CD14-positive monocyte (primary cell): ENCODE data around the gene MFGE8. TPM values are rescaled to one million over a fixed set of nuclear protein-coding genes. Genes with fewer than 3 reads are reported as not detected.
"Not testable (repeated sequence)": the region's sequence is repeated elsewhere in the genome, so short reads cannot be mapped to it uniquely, and the experiment has no call there.

Source experiments
- DNase-seq, 3 donors: peaks; one replicate each; pipeline ENCODE4 v3.0.0-alpha.2; 2011 to 2022
- H2AFZ ChIP-seq: 2 replicates; pipeline ENCODE4 v1.6.0; 2012; ENCODE audit warnings: mild to moderate bottlenecking, low read depth, low read length, inconsistent platforms; ENCODE audit not compliant: insufficient read depth, poor library complexity, severe bottlenecking
- H3K27ac ChIP-seq, 2 donors: 1 replicate in 1 of 2; 2 replicates in 1 of 2; pipeline ENCODE4 v1.5.1; 2012 to 2013; ENCODE audit warnings: low read length in 2 of 2, control low read depth in 1 of 2, inconsistent platforms in 1 of 2, low read depth in 1 of 2, mild to moderate bottlenecking in 1 of 2
- H3K27me3 ChIP-seq, 2 donors: one replicate each; pipeline versions ENCODE4 v1.6.0 to v1.6.1; 2011 to 2013; ENCODE audit warnings: low read length in 2 of 2; ENCODE audit not compliant: control insufficient read depth in 2 of 2, insufficient read depth in 2 of 2
- H3K36me3 ChIP-seq, 2 donors: replicated peaks in 1 of 2; 1 replicate in 1 of 2; 2 replicates in 1 of 2; pipeline versions ENCODE4 v1.5.1 to v1.6.1; 2012 to 2013; ENCODE audit warnings: low read length in 2 of 2, control low read depth in 1 of 2, inconsistent platforms in 1 of 2, mild to moderate bottlenecking in 1 of 2; ENCODE audit not compliant: insufficient read depth in 2 of 2, control insufficient read depth in 1 of 2
- H3K4me1 ChIP-seq, 2 donors: 1 replicate in 1 of 2; 2 replicates in 1 of 2; pipeline versions ENCODE4 v1.5.1 to v1.6.1; 2012 to 2013; ENCODE audit warnings: low read length in 2 of 2, control low read depth in 1 of 2, inconsistent platforms in 1 of 2, mild to moderate bottlenecking in 1 of 2, moderate library complexity in 1 of 2; ENCODE audit not compliant: insufficient read depth in 2 of 2, control insufficient read depth in 1 of 2
- H3K4me2 ChIP-seq: replicated peaks from 2 replicates; pipeline ENCODE3; 2012; ENCODE audit warnings: low read length, moderate library complexity, mild to moderate bottlenecking; ENCODE audit not compliant: poor library complexity, severe bottlenecking; ENCODE audit errors: extremely low read depth
- H3K4me3 ChIP-seq, 3 experiments: fragments of 200-600 bp in 1 of 3; sonication (generic) in 1 of 3; replicated peaks in 1 of 3; 1 replicate in 2 of 3; 2 replicates in 1 of 3; pipeline ENCODE4 v1.5.1; 2011 to 2013; ENCODE audit warnings: low read length in 3 of 3, mild to moderate bottlenecking in 3 of 3, control low read depth in 2 of 3, low read depth in 2 of 3, inconsistent platforms in 1 of 3, moderate library complexity in 1 of 3
- H3K79me2 ChIP-seq: 2 replicates; pipeline ENCODE4 v1.6.0; 2012; ENCODE audit warnings: mild to moderate bottlenecking, control low read depth, inconsistent platforms, low read length, moderate library complexity; ENCODE audit not compliant: insufficient read depth
- H3K9ac ChIP-seq: 2 replicates; pipeline ENCODE4 v1.6.0; 2017; ENCODE audit warnings: low read length, mild to moderate bottlenecking; ENCODE audit not compliant: insufficient read depth, poor library complexity, severe bottlenecking
- H3K9me3 ChIP-seq, 2 donors: replicated peaks in 1 of 2; 1 replicate in 1 of 2; 2 replicates in 1 of 2; pipeline versions ENCODE4 v1.5.1 to v1.6.1; 2012 to 2013; ENCODE audit warnings: low read length in 2 of 2, control low read depth in 1 of 2; ENCODE audit not compliant: control insufficient read depth in 1 of 2, insufficient read depth in 1 of 2
- H4K20me1 ChIP-seq: 2 replicates; pipeline ENCODE4 v1.6.0; 2012; ENCODE audit warnings: mild to moderate bottlenecking, low read length, control low read depth, moderate library complexity; ENCODE audit not compliant: insufficient read depth
- H3K27ac Mint-ChIP-seq, 7 donors: one replicate each; pipeline ENCODE4 v1.8.0; 2020; ENCODE audit warnings: mild to moderate bottlenecking in 7 of 7, mixed read lengths in 7 of 7, moderate library complexity in 6 of 7, inconsistent platforms in 2 of 7
- H3K27me3 Mint-ChIP-seq, 3 donors: one replicate each; pipeline ENCODE4 v1.8.0; 2021 to 2022; ENCODE audit warnings: low read depth in 3 of 3, mild to moderate bottlenecking in 3 of 3, mixed read lengths in 3 of 3, moderate library complexity in 3 of 3, inconsistent platforms in 1 of 3
- H3K36me3 Mint-ChIP-seq, 2 donors: one replicate each; pipeline ENCODE4 v1.8.0; 2020; ENCODE audit warnings: mixed read lengths in 2 of 2, inconsistent platforms in 1 of 2, mild to moderate bottlenecking in 1 of 2
- H3K4me1 Mint-ChIP-seq: one replicate; pipeline ENCODE4 v1.8.0; 2020; ENCODE audit warnings: mild to moderate bottlenecking, mixed read lengths
- H3K4me3 Mint-ChIP-seq, 2 donors: one replicate each; pipeline ENCODE4 v1.8.0; 2020; ENCODE audit warnings: mild to moderate bottlenecking in 2 of 2, mixed read lengths in 2 of 2, moderate library complexity in 1 of 2
- H3K9me3 Mint-ChIP-seq, 7 donors: one replicate each; pipeline ENCODE4 v1.8.0; 2020 to 2022; ENCODE audit warnings: mixed read lengths in 7 of 7, mild to moderate bottlenecking in 6 of 7, moderate library complexity in 6 of 7, inconsistent platforms in 2 of 7
- WGBS: methylation state at CpG from one replicate; pipeline ENCODE4 v1.1.5; 2013; ENCODE audit warnings: missing lambda C conversion rate; ENCODE audit not compliant: insufficient coverage; 5-methylcytosine and 5-hydroxymethylcytosine counted together
- intact Hi-C, 2 donors: fragments of 100-400 bp; cut with micrococcal nuclease; formaldehyde crosslinking; loops; one replicate each; pipeline versions ENCODE4 v1.15.0 to v1.15.1; 2023
- polyA plus RNA-seq, 3 donors: library from polyadenylated mRNA; depleted of rRNA in 1 of 3; unstranded in 2 of 3; stranded (reverse) in 1 of 3; fragments of 300-500 nt in 2 of 3; fragments of >200 nt in 1 of 3; fragmentation: Illumina TruSeq in 2 of 3; gene quantifications; 1 replicate in 2 of 3; 2 replicates in 1 of 3; pipeline ENCODE4 v1.2.3, GENCODE V29; 2012 to 2021
- TF ChIP-seq, protein P1 (sequence below): fragments of 200-600 bp; IDR thresholded peaks from one replicate; pipeline ENCODE4 v1.8.0; 2022; ENCODE audit warnings: antibody characterized with exemption, mild to moderate bottlenecking

Gene MFGE8
- polyA plus RNA-seq, 3 donors: 2.7 TPM; not detected in 2

DNA sequence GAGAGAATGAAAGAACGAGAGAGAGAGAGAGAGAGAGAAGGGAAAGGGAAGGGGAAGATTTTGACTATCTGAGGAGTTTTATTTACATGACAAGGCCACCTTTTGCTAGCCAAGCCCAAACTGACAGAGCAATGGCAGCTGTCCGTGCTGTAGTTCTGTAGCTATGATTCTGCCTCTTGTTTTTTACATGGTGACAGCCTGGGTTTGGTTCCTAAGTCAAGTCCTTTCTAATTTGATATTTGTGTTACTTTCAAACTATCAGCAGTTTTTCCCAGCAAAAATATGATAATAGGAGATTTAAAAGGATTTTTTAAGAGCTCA, 26.3 kb upstream of the MFGE8 start:
- Mint-ChIP-seq H3K4me3 (no peak overlapping the region), H3K36me3 (no peaks in the 10 kb centered on the region), H3K27ac (no peak overlapping the region), H3K27me3 (peaks cover 2 to 11% (median 7%) of the 10 kb centered on the region in 3 donors), H3K9me3 (peaks cover 0 to 9% (median 2%) of the 10 kb centered on the region in 7 donors), H3K4me1 (no peaks in the 10 kb centered on the region)
- Histone ChIP-seq H2AFZ (no peak overlapping the region), H3K4me1 (no peaks in the 10 kb centered on the region), H3K36me3 (no peaks in the 10 kb centered on the region), H3K9ac (no peak overlapping the region), H3K79me2 (no peaks in the 10 kb centered on the region), H3K27ac (no peak overlapping the region), H3K9me3 (peaks cover 0 to 2% of the 10 kb centered on the region in 2 donors), H3K27me3 (no peaks in the 10 kb centered on the region), H3K4me2 (no peak overlapping the region), H4K20me1 (no peaks in the 10 kb centered on the region), H3K4me3 (no peak overlapping the region)
- TF ChIP-seq, protein P1, sequence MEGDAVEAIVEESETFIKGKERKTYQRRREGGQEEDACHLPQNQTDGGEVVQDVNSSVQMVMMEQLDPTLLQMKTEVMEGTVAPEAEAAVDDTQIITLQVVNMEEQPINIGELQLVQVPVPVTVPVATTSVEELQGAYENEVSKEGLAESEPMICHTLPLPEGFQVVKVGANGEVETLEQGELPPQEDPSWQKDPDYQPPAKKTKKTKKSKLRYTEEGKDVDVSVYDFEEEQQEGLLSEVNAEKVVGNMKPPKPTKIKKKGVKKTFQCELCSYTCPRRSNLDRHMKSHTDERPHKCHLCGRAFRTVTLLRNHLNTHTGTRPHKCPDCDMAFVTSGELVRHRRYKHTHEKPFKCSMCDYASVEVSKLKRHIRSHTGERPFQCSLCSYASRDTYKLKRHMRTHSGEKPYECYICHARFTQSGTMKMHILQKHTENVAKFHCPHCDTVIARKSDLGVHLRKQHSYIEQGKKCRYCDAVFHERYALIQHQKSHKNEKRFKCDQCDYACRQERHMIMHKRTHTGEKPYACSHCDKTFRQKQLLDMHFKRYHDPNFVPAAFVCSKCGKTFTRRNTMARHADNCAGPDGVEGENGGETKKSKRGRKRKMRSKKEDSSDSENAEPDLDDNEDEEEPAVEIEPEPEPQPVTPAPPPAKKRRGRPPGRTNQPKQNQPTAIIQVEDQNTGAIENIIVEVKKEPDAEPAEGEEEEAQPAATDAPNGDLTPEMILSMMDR: no peak
- DNase-seq: no peak
- intact Hi-C loops: no loop called here
- WGBS: 100% methylated on average over 1 of the region's 2 CpGs

DNA sequence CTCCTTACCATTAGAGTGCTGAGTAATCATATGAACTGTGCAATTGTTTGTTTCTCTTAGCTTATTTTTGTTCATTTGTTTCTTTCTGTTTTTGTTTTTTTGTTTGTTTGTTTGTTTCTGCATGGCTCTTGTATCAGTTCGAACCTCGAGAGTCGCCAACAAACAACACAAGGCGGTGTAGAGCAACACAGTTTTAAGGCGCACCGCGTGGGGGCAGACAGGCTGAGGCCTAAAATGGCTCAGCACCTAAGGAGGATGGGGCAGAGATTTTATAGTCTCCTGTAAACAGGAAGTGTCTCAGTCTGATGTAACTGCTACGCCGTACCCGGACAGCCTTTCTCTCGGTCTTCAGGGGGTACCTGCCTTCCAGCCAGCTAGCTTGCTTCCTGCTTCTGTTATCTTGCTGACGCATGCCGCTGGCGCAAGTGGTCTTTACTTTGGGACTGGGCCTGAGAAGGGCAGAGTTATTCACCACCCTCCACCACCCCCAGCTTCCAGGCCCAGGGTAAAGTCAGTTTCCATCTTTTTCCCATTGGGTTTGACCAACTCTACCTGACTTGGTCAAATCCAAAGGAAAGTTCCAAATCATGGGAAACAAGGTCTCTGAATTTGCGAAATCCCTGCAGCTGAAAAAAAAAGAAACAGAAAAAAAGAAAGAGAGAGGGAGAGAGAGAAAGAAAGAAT, 25.8 kb upstream of the MFGE8 start:
- WGBS: 95% methylated on average over 10 of the region's 15 CpGs

DNA sequence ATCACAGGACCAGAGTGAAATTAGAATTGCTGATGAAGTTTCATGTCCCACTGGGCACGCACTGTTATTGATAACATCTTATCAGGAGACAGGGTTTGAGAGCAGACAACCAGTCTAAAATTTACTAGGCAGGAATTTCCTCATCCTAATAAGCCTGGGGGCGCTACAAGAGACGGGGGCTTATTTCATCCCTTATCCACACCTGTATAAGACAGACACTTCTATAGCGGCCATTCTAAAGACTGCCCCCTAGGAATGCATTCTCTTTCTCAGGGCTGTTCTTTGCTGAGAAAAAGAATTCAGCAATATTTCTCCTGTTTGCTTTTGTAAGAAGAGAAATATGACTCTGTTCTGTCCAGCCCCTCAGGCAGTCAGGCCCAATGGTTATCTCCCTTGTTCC, 21.3 kb upstream of the MFGE8 start:
- H2AFZ ChIP-seq, H3K4me2 ChIP-seq, intact Hi-C loops, H3K79me2 ChIP-seq, H3K36me3 ChIP-seq, H3K4me3 Mint-ChIP-seq, H3K27me3 Mint-ChIP-seq, H3K4me3 ChIP-seq, H3K27ac Mint-ChIP-seq, H3K4me1 ChIP-seq, H3K4me1 Mint-ChIP-seq, H3K27me3 ChIP-seq, H4K20me1 ChIP-seq, H3K27ac ChIP-seq, H3K36me3 Mint-ChIP-seq, H3K9ac ChIP-seq, DNase-seq: not testable (repeated sequence)
- H3K9me3 Mint-ChIP-seq: peaks cover 2 to 21% (median 10%) of the 10 kb centered on the region in 7 donors
- WGBS: 94% methylated on average over 2 of the region's 4 CpGs
- H3K9me3 ChIP-seq: peaks cover 3 to 11% of the 10 kb centered on the region in 2 donors

More for the DNA sequence above, 25.8 kb upstream of the MFGE8 start:
- Histone ChIP-seq H3K79me2 (no peaks in the 10 kb centered on the region), H2AFZ (no peak overlapping the region), H3K4me2 (no peak overlapping the region), H3K9ac (no peak overlapping the region), H3K4me1 (no peaks in the 10 kb centered on the region), H3K9me3 (peaks cover under 1 to 5% of the 10 kb centered on the region in 2 donors), H4K20me1 (no peaks in the 10 kb centered on the region), H3K4me3 (no peak overlapping the region), H3K36me3 (no peaks in the 10 kb centered on the region), H3K27me3 (no peaks in the 10 kb centered on the region), H3K27ac (no peak overlapping the region)
- Mint-ChIP-seq H3K36me3 (no peaks in the 10 kb centered on the region), H3K9me3 (peaks cover 0 to 13% (median 5%) of the 10 kb centered on the region in 7 donors), H3K27me3 (peaks cover 5 to 10% (median 5%) of the 10 kb centered on the region in 3 donors), H3K4me1 (no peaks in the 10 kb centered on the region), H3K27ac (no peak overlapping the region), H3K4me3 (no peak overlapping the region)
- DNase-seq: no peak
- intact Hi-C loops: no loop called here
- TF ChIP-seq, protein P1: no peak
